ENCODE measurements around the gene MS4A10. TPM values are rescaled to one million over a fixed set of nuclear protein-coding genes. Genes with fewer than 3 reads are reported as not detected.

Gene MS4A10
- total RNA-seq, 1 donor from 2014 or later = not detected

GRCh38 chr11:60780065-60780464, 5.1 kb upstream of the MS4A10 start:
- H3K4me3 ChIP-seq (ENCODE audit: low read depth, low read length) = no peak overlapping the region
- DNase-seq (ENCODE audit: low read depth) = no peak
- H3K27me3 ChIP-seq (ENCODE audit: control insufficient read depth, insufficient read depth, low read length) = peaks cover 2% of the 10 kb centered on the region
- TF ChIP-seq CTCF (IDR thresholded peaks at IDR 0.05; ENCODE audit: insufficient read depth, low read length, poor library complexity, severe bottlenecking) = no peak
- H3K36me3 ChIP-seq (ENCODE audit: control insufficient read depth, insufficient read depth, low read length) = no peaks in the 10 kb centered on the region

GRCh38 chr11:60780774-60781173, 4.4 kb upstream of the MS4A10 start:
- Histone ChIP-seq H3K4me3 (ENCODE audit: low read depth, low read length) (no peak overlapping the region), H3K27me3 (ENCODE audit: control insufficient read depth, insufficient read depth, low read length) (peaks cover 2% of the 10 kb centered on the region), H3K36me3 (ENCODE audit: control insufficient read depth, insufficient read depth, low read length) (no peaks in the 10 kb centered on the region)
- DNase-seq (ENCODE audit: low read depth) = no peak
- no peak for TF ChIP-seq CTCF (IDR thresholded peaks at IDR 0.05; ENCODE audit: insufficient read depth, low read length, poor library complexity, severe bottlenecking)

GRCh38 chr11:60781286-60781980, 3.7 kb upstream of the MS4A10 start:
- no peak for TF ChIP-seq CTCF (IDR thresholded peaks at IDR 0.05; ENCODE audit: insufficient read depth, low read length, poor library complexity, severe bottlenecking)
- DNase-seq (ENCODE audit: low read depth) = no peak
- Histone ChIP-seq H3K4me3 (ENCODE audit: low read depth, low read length) (no peak overlapping the region), H3K27me3 (ENCODE audit: control insufficient read depth, insufficient read depth, low read length) (peaks cover 2% of the 10 kb centered on the region), H3K36me3 (ENCODE audit: control insufficient read depth, insufficient read depth, low read length) (no peaks in the 10 kb centered on the region)

- Histone ChIP-seq H3K36me3 (ENCODE audit: control insufficient read depth, insufficient read depth, low read length) (no peaks in the 10 kb centered on the region), H3K4me3 (ENCODE audit: low read depth, low read length) (no peak overlapping the region), H3K27me3 (ENCODE audit: control insufficient read depth, insufficient read depth, low read length) (peaks cover 2% of the 10 kb centered on the region)
- no peak for TF ChIP-seq CTCF (IDR thresholded peaks at IDR 0.05; ENCODE audit: insufficient read depth, low read length, poor library complexity, severe bottlenecking)
- DNase-seq (ENCODE audit: low read depth) = no peak
Measured at GRCh38 chr11:60781981-60782316, 3.2 kb upstream of the MS4A10 start.

GRCh38 chr11:60782393-60783140, 2.6 kb upstream of the MS4A10 start:
- H3K4me3 ChIP-seq (ENCODE audit: low read depth, low read length) = no peak overlapping the region
- DNase-seq (ENCODE audit: low read depth) = no peak
- TF ChIP-seq CTCF (IDR thresholded peaks at IDR 0.05; ENCODE audit: insufficient read depth, low read length, poor library complexity, severe bottlenecking) = no peak
- H3K36me3 ChIP-seq (ENCODE audit: control insufficient read depth, insufficient read depth, low read length) = no peaks in the 10 kb centered on the region
- H3K27me3 ChIP-seq (ENCODE audit: control insufficient read depth, insufficient read depth, low read length) = peaks cover 2% of the 10 kb centered on the region
